A204.1 (cell line): Measurements from ENCODE around the gene PJA1.

Source experiments
- FAIRE-seq: peaks from 2 replicates; lab custom pipeline; 2012; peaks lifted over from hg19 to GRCh38; lab: Jason Lieb, UNC

Gene PJA1

GRCh38 chrX:69140837-69141236 lies 24.4 kb downstream of the PJA1 start:
- FAIRE-seq = no peak

DNA sequence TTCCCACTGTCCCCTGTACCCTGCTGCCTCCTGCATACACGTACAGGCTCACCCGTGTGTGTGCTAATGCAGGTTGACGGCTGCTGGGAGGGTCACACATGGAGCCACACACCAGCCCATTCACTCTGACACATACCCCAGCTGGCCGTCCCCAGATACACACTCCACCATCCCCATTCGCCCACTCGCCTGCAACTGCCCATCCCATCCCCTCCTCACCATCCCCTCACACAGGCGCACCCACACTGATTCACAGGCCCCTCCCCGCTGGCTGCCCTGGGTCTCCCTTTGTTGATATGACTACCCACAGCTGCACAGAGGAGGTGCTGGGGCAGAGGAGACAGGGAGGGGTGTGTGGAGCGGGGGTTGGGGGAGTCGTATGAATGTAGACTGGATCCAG lies 25.7 kb downstream of the PJA1 start:
- FAIRE-seq = no peak

DNA sequence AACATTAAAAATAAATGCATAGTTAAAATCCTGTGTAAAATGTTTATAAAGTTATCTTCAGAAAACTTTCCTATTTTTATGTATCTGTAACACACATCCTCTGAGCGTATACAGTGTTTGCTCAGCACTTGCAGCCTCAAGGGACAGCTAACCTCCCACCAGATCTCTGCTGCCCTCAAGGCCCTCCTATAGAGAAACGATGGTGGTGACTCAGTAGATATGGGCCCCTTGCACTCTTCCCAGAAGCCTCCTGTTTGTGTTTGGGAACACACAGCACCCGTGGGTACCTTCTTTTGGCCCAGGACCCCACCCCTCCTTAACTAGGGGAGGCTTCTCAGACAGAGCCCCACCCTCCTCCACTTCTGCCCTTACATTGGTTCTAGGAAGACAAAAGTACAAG lies 26.7 kb downstream of the PJA1 start:
- FAIRE-seq = no peak

DNA sequence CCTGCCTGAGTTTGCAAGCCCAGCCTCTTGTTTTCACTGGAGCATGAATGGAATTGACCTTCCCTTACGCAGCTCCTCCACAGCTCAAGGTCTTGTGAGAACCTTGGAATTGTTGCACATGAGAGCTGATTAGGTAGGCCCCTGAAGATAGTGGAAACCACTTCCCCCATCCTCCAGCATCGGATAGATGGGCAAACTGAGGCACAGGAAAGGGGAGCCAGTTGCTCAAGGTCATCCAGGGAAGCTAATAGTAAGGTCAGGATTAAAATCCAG lies 27.2 kb downstream of the PJA1 start:
- no peak for FAIRE-seq

DNA sequence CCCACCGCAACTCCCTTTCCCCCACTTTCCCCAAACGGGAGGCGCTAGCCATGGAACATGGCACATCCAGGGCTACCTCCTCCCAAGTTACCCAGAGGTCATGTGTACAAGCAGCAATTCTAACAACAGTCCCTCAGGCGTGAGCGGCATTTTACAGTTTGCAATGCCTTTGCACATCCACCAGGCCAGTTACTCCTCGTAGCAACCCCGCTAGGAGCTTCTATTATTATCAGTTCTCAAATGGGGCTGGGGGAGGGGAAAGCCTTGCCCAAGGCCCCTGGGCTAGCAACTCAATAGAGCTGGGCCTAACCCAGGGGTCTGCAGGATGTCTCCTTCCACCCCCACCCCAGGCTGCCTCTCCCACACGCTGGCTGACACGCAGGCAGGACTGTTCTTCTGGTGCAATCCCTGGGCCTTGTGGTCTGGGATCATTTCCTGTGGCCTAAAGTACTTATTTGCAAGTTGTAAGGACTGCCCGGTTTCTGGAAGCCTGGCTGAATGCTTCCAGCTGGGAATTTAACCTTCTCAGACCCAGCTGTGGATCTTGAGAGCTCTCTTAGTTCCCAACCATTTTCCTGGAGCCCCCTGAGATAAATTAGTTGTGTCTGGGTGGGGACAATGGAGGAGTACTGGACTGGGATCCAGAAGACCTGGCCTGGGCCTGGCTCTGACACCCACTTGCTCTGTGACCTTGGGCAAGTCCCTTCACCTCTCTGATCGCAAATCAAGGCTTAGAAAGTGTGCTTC lies 27.7 kb downstream of the PJA1 start:
- no peak for FAIRE-seq

GRCh38 chrX:69136546-69137331 lies 28.5 kb downstream of the PJA1 start:
- FAIRE-seq = no peak

DNA sequence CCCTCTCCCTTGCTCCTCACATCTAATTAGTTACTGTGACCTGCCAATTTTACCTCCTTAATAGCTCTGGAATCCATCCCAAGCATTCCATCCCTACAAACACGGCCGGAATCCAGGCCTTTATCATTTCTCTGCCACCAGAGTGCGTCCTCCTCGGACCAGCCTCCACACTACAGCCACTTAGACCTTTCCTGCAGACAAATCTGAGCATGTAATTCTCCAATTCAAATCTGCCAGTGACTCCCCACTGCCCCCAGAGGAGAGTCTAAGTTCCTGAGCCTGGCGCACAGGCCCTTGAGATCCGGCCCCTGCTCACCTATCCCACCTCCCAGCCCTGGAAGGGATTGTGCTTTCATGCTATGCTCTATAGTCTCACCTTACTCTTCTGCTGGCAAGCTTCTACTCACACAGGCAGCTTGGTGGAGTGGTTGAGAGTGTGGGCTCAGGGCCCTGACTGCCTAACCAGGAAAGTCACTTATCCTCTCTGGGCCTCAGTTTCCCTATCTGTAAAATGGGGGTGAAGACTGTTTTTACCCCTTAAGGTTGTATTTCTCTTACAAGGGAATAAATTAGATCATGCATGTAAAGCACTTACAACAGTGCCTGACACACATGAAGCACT lies 31.2 kb downstream of the PJA1 start:
- peak; percentile 87 for FAIRE-seq

DNA sequence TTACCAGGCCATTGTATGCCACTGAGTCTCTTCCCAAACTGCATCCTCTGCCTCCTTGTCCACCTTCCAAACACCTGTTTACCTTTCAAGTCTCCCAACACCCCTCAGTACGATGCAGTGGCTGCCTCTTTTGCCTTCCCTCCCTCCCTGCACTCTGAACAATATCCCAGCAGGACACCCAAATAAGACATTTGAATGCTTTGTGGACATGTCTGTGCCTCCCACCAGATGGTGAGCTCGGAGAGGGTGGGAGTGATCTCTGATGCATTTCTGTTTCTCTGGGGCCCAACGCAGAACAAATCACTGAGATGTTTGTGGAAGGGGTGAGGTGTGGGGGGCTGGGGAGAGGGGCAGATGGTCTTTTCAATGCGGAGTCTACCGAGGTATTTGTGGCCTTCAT lies 33.4 kb downstream of the PJA1 start:
- FAIRE-seq = no peak

DNA sequence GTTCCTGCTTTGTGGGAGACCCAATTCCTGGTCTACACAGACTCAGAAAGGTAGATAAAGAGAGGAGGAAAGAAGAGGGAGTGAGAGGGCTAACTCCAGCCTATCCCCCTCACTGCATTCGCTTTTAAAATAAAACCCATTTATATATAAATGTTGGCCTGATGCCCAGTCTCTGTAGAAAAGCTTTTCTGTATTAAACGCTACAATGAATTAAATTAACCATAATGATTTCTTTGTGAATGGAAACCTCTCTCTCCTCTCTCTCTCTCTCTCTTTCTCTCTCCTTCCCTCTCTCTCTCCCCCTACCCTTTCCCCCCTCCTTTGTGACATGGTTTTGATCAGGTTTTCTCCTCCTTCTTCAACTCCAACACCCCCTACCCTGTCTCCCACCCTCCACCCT lies 34.8 kb downstream of the PJA1 start:
- FAIRE-seq = no peak

DNA sequence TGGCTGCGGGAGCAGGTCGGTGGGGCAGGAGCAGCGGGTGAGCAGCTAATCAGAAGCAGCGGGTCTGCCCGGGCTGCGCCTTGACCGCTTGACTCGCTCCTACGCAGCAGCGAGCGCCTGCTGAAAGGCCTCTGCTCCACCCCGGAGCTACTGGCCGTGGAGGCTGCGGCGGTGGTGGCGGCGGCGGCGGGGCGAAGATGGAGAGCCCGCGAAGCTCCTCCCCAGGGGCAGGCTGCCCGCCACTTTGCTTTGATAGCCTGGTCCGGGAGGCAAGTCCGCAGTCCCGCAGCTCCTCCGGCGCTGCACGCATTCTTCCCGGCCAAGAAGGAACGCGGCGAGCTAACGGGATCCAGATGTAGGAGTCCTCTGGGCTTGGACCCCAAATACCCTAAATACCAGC lies 36.7 kb downstream of the PJA1 start:
- no peak for FAIRE-seq

DNA sequence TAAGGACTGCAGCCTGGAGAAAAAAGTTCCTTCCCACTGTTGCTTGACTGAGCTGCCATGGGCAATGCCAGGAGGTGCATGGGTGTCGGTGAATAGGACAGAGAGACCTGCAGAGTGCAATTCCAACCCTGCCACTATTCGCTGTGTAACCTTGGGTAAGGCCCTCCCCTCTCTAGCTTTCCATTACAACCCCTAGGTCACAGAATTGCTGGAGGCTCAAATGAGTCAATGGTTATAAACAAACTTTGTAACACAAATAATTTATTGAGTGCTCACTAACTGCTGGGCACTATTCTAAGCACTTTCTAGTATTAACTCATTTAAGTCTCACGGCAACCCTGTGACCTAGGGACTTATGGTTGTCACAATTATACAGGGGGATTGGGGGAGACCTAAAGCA lies 37.8 kb downstream of the PJA1 start:
- no peak for FAIRE-seq

DNA sequence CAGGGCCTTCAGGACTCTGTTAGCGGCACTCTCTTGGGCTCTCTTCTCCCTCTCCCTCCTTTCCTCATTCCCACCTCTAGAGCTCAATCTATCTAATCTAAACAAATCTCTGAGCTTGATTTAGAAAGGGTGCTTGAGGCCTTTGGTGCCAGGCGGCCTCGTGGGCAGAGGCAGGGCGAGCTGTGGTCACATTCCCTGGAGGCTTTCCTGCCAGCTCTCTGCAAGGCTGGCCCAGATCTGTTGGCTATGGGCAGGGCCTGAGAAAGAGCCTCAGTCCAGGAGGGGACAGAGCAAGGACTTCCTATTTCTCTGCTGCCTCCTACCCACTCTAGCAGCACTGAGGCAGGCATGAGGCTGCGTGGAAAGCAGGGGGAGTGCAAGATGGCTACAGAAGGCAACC lies 38.6 kb downstream of the PJA1 start:
- no peak for FAIRE-seq

DNA sequence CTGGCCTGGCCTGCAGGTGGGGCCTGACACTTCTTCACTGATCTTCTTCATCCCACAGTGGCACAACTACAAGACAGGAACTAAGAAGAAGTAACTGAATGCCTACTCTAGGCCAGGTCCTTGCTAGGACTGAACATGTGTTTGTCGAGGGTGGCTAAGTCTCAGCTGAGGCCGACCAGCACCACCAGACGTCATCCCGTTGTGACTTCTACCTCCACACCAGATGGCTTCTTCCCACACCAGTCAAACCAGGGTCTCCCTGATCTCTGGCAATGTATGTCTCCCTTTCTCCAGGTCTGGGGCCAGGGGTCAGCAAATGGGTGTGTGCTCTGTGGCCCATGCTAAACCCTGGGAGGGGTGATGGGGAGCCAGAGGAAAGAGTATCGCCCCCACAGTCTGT lies 40.2 kb downstream of the PJA1 start:
- FAIRE-seq = no peak

- FAIRE-seq = no peak
Observed at GRCh38 chrX:69124108-69124507, 41.1 kb downstream of the PJA1 start.

DNA sequence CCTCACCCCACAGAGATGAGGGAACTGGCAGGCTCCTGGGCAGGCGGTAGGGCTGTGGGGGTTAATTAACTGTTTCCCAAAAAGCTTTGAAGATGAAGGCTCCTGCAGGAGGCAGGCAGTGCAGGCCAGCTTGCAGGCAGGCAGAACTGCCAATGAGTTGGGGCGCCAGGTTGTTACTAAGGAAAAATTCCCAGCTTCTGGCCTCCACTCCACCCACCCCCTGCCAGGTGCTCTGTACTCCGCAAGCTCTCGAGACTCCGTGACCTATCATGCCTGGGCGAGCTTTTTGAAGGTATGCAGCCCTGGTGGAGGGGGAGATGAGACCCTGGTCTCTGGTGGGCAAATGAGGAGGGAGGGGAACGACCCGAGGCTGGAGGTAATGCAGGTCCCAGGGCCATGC lies 41.8 kb downstream of the PJA1 start:
- FAIRE-seq = no peak

DNA sequence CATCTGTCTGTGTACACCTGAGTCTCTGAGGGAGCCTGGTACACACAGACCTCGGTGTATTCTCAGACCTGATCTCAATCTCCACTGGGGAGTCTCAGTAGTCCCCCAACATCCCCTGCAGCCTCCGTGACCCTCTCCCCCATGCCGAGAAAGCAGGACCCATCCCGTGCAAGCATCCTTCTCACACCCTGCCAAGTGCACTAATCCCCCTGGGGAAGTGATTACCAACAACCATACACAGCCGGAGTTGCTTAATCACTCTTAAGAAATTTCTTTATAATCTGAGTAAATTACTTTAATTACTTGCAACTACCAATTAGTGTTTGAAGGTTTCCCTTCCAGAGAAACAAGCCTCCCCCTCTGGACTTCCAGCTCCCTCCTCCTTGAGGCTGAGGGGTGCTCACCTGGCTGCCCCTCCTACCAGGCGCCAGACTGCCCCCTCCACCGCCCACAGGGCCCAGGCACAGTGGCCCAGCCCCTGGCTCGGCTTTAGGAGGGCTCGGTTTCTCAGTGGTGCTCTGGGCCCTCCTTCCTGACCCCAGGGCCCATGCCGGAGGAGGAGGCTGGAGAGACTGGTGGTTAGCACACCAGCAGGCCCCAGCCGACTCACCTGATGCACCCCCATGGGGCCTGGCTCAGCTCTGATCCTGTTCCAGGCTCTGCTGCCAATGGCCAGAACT lies 43.8 kb downstream of the PJA1 start:
- FAIRE-seq = no peak

DNA sequence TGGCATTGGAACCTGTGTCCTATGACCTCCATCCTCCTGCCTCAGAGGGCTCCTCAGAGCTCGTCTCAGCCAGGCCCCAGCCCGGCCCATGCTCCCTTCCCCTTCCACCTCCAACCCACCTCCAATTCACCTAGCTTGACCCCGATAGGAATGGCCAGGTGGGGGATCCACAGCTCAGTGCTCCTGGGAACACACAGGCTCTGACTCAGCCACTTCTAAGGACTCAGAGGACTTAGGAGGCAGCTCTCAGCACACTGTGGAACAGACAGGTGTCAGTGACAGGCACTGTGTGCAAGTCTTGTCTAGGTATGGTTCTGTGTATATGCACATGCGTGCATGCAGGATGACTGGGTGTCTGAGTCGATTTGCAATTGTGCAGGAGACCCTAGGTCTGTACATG lies 44.8 kb downstream of the PJA1 start:
- no peak for FAIRE-seq

DNA sequence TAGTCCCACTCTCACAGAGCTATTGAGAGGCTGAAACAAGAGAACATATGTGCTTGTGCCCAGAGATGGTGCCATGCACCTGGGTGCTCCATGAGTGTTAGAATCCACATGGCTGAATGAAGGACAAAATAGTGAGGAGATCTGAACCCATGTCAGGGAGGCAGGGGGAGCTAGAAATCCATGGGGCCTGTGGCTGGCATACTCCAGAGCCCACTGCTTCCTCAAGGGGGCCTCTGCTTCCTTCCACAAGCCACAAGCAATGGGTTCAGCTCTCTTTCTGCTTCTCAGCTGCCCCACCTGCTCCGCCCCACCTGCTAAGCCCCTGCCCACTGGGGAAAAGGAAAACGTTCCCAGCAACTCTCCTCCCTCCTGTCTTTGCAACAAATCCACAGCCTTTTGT lies 46.1 kb downstream of the PJA1 start:
- FAIRE-seq = no peak

GRCh38 chrX:69117876-69118526 lies 47.3 kb downstream of the PJA1 start:
- no peak for FAIRE-seq

- FAIRE-seq = no peak
Observed at GRCh38 chrX:69116077-69116476, 49.2 kb downstream of the PJA1 start.

- no peak for FAIRE-seq
Observed at GRCh38 chrX:69113723-69114122, 51.5 kb downstream of the PJA1 start.
